ENCODE data around the gene SEBOX.

DNA sequence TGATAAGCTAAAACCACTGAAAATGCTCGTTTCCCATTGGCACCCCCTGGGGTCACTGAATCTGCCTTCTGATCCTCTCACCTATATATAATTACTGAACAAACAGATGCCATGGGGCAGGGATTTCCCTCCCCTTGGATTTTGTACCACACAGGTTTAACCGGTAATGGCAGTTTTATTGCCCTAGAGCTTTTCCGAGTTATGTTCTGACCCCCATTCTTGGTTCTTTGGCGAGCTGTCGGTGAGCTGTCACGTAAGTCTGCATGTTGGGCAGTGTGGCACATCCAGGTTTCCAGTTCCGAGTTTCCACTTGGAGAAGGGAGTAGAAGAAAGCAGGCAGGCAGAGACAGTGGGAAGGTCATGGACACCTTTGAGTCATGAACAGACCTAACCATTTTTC lies 38.9 kb downstream of the SEBOX start:
- TF ChIP-seq EZH2 (optimal IDR thresholded peaks at IDR 0.05; ENCODE audit: low read depth, low read length), result no peak
- TF ChIP-seq, protein P1, sequence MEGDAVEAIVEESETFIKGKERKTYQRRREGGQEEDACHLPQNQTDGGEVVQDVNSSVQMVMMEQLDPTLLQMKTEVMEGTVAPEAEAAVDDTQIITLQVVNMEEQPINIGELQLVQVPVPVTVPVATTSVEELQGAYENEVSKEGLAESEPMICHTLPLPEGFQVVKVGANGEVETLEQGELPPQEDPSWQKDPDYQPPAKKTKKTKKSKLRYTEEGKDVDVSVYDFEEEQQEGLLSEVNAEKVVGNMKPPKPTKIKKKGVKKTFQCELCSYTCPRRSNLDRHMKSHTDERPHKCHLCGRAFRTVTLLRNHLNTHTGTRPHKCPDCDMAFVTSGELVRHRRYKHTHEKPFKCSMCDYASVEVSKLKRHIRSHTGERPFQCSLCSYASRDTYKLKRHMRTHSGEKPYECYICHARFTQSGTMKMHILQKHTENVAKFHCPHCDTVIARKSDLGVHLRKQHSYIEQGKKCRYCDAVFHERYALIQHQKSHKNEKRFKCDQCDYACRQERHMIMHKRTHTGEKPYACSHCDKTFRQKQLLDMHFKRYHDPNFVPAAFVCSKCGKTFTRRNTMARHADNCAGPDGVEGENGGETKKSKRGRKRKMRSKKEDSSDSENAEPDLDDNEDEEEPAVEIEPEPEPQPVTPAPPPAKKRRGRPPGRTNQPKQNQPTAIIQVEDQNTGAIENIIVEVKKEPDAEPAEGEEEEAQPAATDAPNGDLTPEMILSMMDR (IDR thresholded peaks at IDR 0.05; ENCODE audit: low read length), result no peak
- no peak for TF ChIP-seq EZH2phosphoT487 (IDR thresholded peaks at IDR 0.05; ENCODE audit: low read length)
